IMR-90 (cell line): ENCODE data around the gene TAGLN2. TPM values are rescaled to one million over a fixed set of nuclear protein-coding genes. Genes with fewer than 3 reads are reported as not detected.
A peak's percentile ranks its signal among the peaks of the same experiment; 100 is the strongest.

ENCODE experiments used
- ATAC-seq: fragments of 200-7000 bp; cut with Tn5 transposase; 2 replicates; pipeline ENCODE4 v1.9.1; 2020; ENCODE audit warnings: low read depth, mild to moderate bottlenecking, moderate library complexity
- BruUV-seq: library from RNA; stranded (reverse); fragments of 400-500 nt; replicated peaks from 2 replicates; lab custom pipeline; 2021; lab: Mats Ljungman, UMichigan
- CTCF ChIA-PET: fragments of 300-600 bp; formaldehyde crosslinking; extraction: SDS; loops from one replicate; lab custom pipeline; 2021; ENCODE audit warnings: antibody characterized with exemption; lab: Yijun Ruan, JAX
- POLR2A ChIA-PET: fragments of 300-600 bp; sonication (Branson Sonifier 250); formaldehyde crosslinking; loops from one replicate; lab custom pipeline; 2022; ENCODE audit warnings: antibody characterized with exemption; ENCODE audit not compliant: unreplicated experiment; lab: Charles Lee
- DNase-seq: peaks from one replicate; pipeline ENCODE4 v3.0.0; 2013
- H2AFZ ChIP-seq: replicated peaks from 2 replicates; pipeline ENCODE3; 2013; ENCODE audit warnings: low read length, mild to moderate bottlenecking; ENCODE audit not compliant: poor library complexity
- H2AK5ac ChIP-seq: 2 replicates; pipeline ENCODE4 v1.6.1; 2013; ENCODE audit warnings: low read depth, low read length, inconsistent platforms
- H2AK9ac ChIP-seq: replicated peaks from 2 replicates; pipeline ENCODE3; 2013; ENCODE audit warnings: mild to moderate bottlenecking, low read depth, low read length, moderate library complexity; ENCODE audit not compliant: poor library complexity
- H2BK120ac ChIP-seq: 2 replicates; pipeline ENCODE4 v1.6.1; 2013; ENCODE audit warnings: low read depth, low read length, inconsistent platforms
- H2BK15ac ChIP-seq: 3 replicates; pipeline ENCODE4 v1.6.1; 2013; ENCODE audit warnings: low read depth, low read length, inconsistent platforms
- H2BK20ac ChIP-seq: 2 replicates; pipeline ENCODE4 v1.6.1; 2013; ENCODE audit warnings: low read depth, mild to moderate bottlenecking, inconsistent platforms, low read length, moderate library complexity
- H2BK5ac ChIP-seq: 2 replicates; pipeline ENCODE4 v1.6.1; 2013; ENCODE audit warnings: mild to moderate bottlenecking, low read depth, low read length, inconsistent platforms; ENCODE audit not compliant: poor library complexity, severe bottlenecking
- H3K14ac ChIP-seq: replicated peaks from 2 replicates; pipeline ENCODE4 v1.6.1; 2013; ENCODE audit warnings: low read depth, low read length, inconsistent platforms
- H3K18ac ChIP-seq: 2 replicates; pipeline ENCODE4 v1.6.1; 2013; ENCODE audit warnings: low read depth, low read length, control low read depth
- H3K23ac ChIP-seq: 2 replicates; pipeline ENCODE4 v1.6.1; 2013; ENCODE audit warnings: low read depth, low read length, inconsistent platforms
- H3K27ac ChIP-seq: 2 replicates; pipeline ENCODE4 v1.5.1; 2013; ENCODE audit warnings: mild to moderate bottlenecking, control low read depth, low read length; ENCODE audit not compliant: insufficient read depth
- H3K27me3 ChIP-seq: 2 replicates; pipeline ENCODE4 v1.6.1; 2013; ENCODE audit warnings: low read length; ENCODE audit not compliant: control insufficient read depth, insufficient read depth
- H3K36me3 ChIP-seq: 2 replicates; pipeline ENCODE4 v1.6.1; 2013; ENCODE audit warnings: low read length, mixed read lengths; ENCODE audit not compliant: control insufficient read depth, insufficient read depth
- H3K4ac ChIP-seq: 2 replicates; pipeline ENCODE4 v1.6.1; 2013; ENCODE audit warnings: low read depth, low read length, inconsistent platforms
- H3K4me1 ChIP-seq: 2 replicates; pipeline ENCODE4 v1.6.1; 2013; ENCODE audit warnings: low read length, mixed read lengths; ENCODE audit not compliant: control insufficient read depth, insufficient read depth
- H3K4me2 ChIP-seq: 2 replicates; pipeline ENCODE4 v1.6.1; 2013; ENCODE audit warnings: low read depth, mild to moderate bottlenecking, control low read depth, low read length, moderate library complexity
- H3K4me3 ChIP-seq: 2 replicates; pipeline ENCODE4 v1.5.1; 2013; ENCODE audit warnings: low read depth, mild to moderate bottlenecking, control low read depth, low read length, moderate library complexity; ENCODE audit not compliant: insufficient read depth
- H3K56ac ChIP-seq: 2 replicates; pipeline ENCODE4 v1.6.1; 2013; ENCODE audit warnings: low read length, inconsistent platforms; ENCODE audit not compliant: insufficient read depth; ENCODE audit errors: extremely low read depth
- H3K79me1 ChIP-seq, 2 experiments: 2 replicates each; pipeline ENCODE4 v1.6.1; 2013; ENCODE audit warnings: low read length in 2 of 2, inconsistent platforms in 1 of 2, low read depth in 1 of 2
- H3K9ac ChIP-seq: 2 replicates; pipeline ENCODE4 v1.6.1; 2013; ENCODE audit warnings: low read depth, low read length, control low read depth
- H3K9me1 ChIP-seq: 2 replicates; pipeline ENCODE4 v1.6.1; 2013; ENCODE audit warnings: low read length, inconsistent platforms; ENCODE audit not compliant: insufficient read depth
- H3K9me3 ChIP-seq: 2 replicates; pipeline ENCODE4 v1.6.1; 2013; ENCODE audit warnings: low read length; ENCODE audit not compliant: control insufficient read depth, insufficient read depth
- H4K20me1 ChIP-seq: 2 replicates; pipeline ENCODE4 v1.6.1; 2013; ENCODE audit warnings: low read length, inconsistent platforms; ENCODE audit not compliant: insufficient read depth
- H4K5ac ChIP-seq: 2 replicates; pipeline ENCODE4 v1.6.1; 2013; ENCODE audit warnings: mild to moderate bottlenecking, low read depth, low read length, control low read depth
- H4K8ac ChIP-seq, 2 experiments: 2 replicates each; pipeline ENCODE4 v1.6.1; 2013; ENCODE audit warnings: low read depth in 2 of 2, low read length in 2 of 2, control low read depth in 1 of 2, inconsistent platforms in 1 of 2
- H4K91ac ChIP-seq: 2 replicates; pipeline ENCODE4 v1.6.1; 2013; ENCODE audit warnings: low read depth, low read length, inconsistent platforms; ENCODE audit not compliant: insufficient read depth
- CHD1 ChIP-seq: IDR thresholded peaks from 2 replicates; pipeline ENCODE4 v1.6.1; 2012; ENCODE audit warnings: low read depth, low read length, improper control_type of control experiment
- CTCF ChIP-seq: conservative IDR thresholded peaks from 2 replicates; pipeline ENCODE4 v1.5.1; 2012; ENCODE audit warnings: mild to moderate bottlenecking, low read depth, low read length, improper control_type of control experiment
- MAFK ChIP-seq: IDR thresholded peaks from 2 replicates; pipeline ENCODE4 v1.6.1; 2012; ENCODE audit warnings: low read depth, low read length, improper control_type of control experiment
- MAZ ChIP-seq: IDR thresholded peaks from 2 replicates; pipeline ENCODE4 v1.6.1; 2012; ENCODE audit warnings: low read depth, mild to moderate bottlenecking, low read length, improper control_type of control experiment, moderate library complexity, borderline replicate concordance
- USF2 ChIP-seq: fragments of 150-350 bp; IDR thresholded peaks from 2 replicates; pipeline ENCODE4 v1.6.1; 2017; ENCODE audit warnings: mild to moderate bottlenecking, antibody characterized with exemption, low read length, low read depth
- WGBS, 2 experiments: methylation state at CpG; one replicate each; pipeline versions ENCODE4 v1.1.5 to v1.1.7; 2013; ENCODE audit warnings: missing lambda C conversion rate in 2 of 2; ENCODE audit not compliant: insufficient read length in 1 of 2; ENCODE audit errors: extremely low coverage in 2 of 2; 5-methylcytosine and 5-hydroxymethylcytosine counted together
- dilution Hi-C: fragments of 300-500 bp; cut with HindIII; formaldehyde crosslinking; loops from one replicate; pipeline ENCODE4 v1.14.3; 2018; ENCODE audit warnings: low sequenced_read_pairs; ENCODE audit not compliant: unreplicated experiment
- in situ Hi-C: fragments of 300-500 bp; cut with MboI; formaldehyde crosslinking; loops from 3 replicates; pipeline ENCODE4 v1.14.3; 2019; ENCODE audit warnings: low sequenced_read_pairs, inconsistent platforms, mixed read lengths
- intact Hi-C: fragments of 100-400 bp; cut with micrococcal nuclease; formaldehyde crosslinking; loops from 2 replicates; pipeline ENCODE4 v1.10.0; 2022
- polyA plus RNA-seq, 3 experiments: library from polyadenylated mRNA; depleted of rRNA; stranded (reverse); fragments of >200 nt; gene quantifications; 2 replicates each; pipeline ENCODE4 v1.2.3, GENCODE V29; 2012; ENCODE audit warnings: low replicate concordance in 1 of 3
- total RNA-seq: library from RNA; depleted of rRNA; stranded (reverse); fragments of >200 nt; gene quantifications from 2 replicates; pipeline ENCODE4 v1.2.3, GENCODE V29; 2012

The TAGLN2 gene
- total and polyA plus RNA-seq, 2 of the 4 experiments (the other 2 are of a cell fraction), result 440 to 634 TPM

DNA sequence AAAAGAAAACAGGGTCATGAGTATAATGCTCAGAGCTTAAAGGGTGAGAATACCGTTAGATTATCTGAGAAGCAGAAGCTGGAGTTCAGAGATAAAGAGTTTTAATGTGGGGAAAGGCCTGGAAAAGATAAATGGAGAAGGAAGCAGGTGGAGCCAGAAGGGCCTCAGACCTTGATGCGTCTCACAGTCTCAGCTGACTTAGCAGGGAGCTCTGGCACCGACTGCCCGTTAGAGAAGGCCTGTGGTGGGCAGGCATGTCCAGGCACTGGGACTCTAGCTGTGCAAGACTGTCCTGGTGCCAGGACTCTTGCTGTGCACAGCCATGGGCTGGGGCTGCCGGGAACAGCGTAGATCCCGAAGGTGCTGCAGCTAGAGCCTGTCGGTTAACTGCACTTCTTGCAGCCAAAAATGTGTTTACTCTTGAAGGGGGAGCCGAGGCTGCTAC lies 32.5 kb upstream of the TAGLN2 start:
- TF ChIP-seq CTCF, result no peak
- TF ChIP-seq MAFK, result no peak
- no peak for TF ChIP-seq USF2
- TF ChIP-seq MAZ, result no peak
- no peak for TF ChIP-seq CHD1
- H2BK120ac ChIP-seq, result no peak overlapping the region
- in situ Hi-C loops, result no loop called here
- CTCF ChIA-PET, result interaction anchor here (0.6 kb wide), 3 partner anchors 158 to 377 kb away, joined by 3 to 4 read pairs (median 3); no protein-coding TSS in a partner anchor
- no CpG with 5 or more reads among the region's 9 CpGs for WGBS, 2 experiments
- H2BK5ac ChIP-seq, result no peak overlapping the region
- H2AFZ ChIP-seq, result peak overlapping the region; percentile 48
- H4K5ac ChIP-seq, result no peak overlapping the region
- H3K36me3 ChIP-seq, result no peaks in the 10 kb centered on the region
- H2AK9ac ChIP-seq, result no peak overlapping the region
- H3K79me1 ChIP-seq, result no peaks in the 10 kb centered on the region
- intact Hi-C loops, result no loop called here
- no peaks in the 10 kb centered on the region for H3K9me1 ChIP-seq
- ATAC-seq (no peak), DNase-seq (no peak)
- no peaks in the 10 kb centered on the region; the same call in 1 of the 2 replicates for H3K27me3 ChIP-seq
- peaks cover 4% of the 10 kb centered on the region; the same call in 1 of the 2 replicates for H3K4me1 ChIP-seq
- no peak overlapping the region for H3K27ac ChIP-seq
- no TSS peak for BruUV-seq
- no peak overlapping the region for H4K91ac ChIP-seq
- H3K56ac ChIP-seq, result no peak overlapping the region
- POLR2A ChIA-PET, result no interaction called here
- H2AK5ac ChIP-seq, result no peak overlapping the region
- no peak overlapping the region for H3K23ac ChIP-seq
- H4K20me1 ChIP-seq, result no peaks in the 10 kb centered on the region
- H3K9me3 ChIP-seq, result no peaks in the 10 kb centered on the region
- H3K9ac ChIP-seq, result no peak overlapping the region
- no peak overlapping the region for H4K8ac ChIP-seq
- no peak overlapping the region for H2BK20ac ChIP-seq
- no peak overlapping the region for H3K14ac ChIP-seq
- no peak overlapping the region for H3K4ac ChIP-seq
- H3K18ac ChIP-seq, result no peak overlapping the region
- no peak overlapping the region for H3K4me2 ChIP-seq
- dilution Hi-C loops, result no loop called here
- H2BK15ac ChIP-seq, result no peak overlapping the region
- H3K4me3 ChIP-seq, result no peak overlapping the region
